Measurements from ENCODE around the gene ADGRA3.
"Not testable (repeated sequence)": the region's sequence is repeated elsewhere in the genome, so short reads cannot be mapped to it uniquely, and the experiment has no call there.

ADGRA3 gene

GRCh38 chr4:22477813-22478182 is 38.1 kb downstream of the ADGRA3 start:
- in situ Hi-C loops (cut with MboI; ENCODE audit: low sequenced_read_pairs, unreplicated experiment) = no loop called here
- no peak for DNase-seq (ENCODE audit: low spot score)
- TF ChIP-seq CTCF (IDR thresholded peaks at IDR 0.05; ENCODE audit: borderline replicate concordance, control extremely low read depth, extremely low read depth, insufficient read depth, missing control alignments) = no peak

- TF ChIP-seq CTCF (IDR thresholded peaks at IDR 0.05; ENCODE audit: borderline replicate concordance, control extremely low read depth, extremely low read depth, insufficient read depth, missing control alignments) = no peak
- in situ Hi-C loops (cut with MboI; ENCODE audit: low sequenced_read_pairs, unreplicated experiment) = no loop called here
- no peak for DNase-seq (ENCODE audit: low spot score)
Measured at GRCh38 chr4:22477136-22477812, 38.6 kb downstream of the ADGRA3 start.

- no peak for TF ChIP-seq CTCF (IDR thresholded peaks at IDR 0.05; ENCODE audit: borderline replicate concordance, control extremely low read depth, extremely low read depth, insufficient read depth, missing control alignments)
- no peak for DNase-seq (ENCODE audit: low spot score)
- in situ Hi-C loops (cut with MboI; ENCODE audit: low sequenced_read_pairs, unreplicated experiment) = no loop called here
Measured at GRCh38 chr4:22476011-22476410, 39.9 kb downstream of the ADGRA3 start.

GRCh38 chr4:22475311-22475646 is 40.6 kb downstream of the ADGRA3 start:
- DNase-seq (ENCODE audit: low spot score); in situ Hi-C loops (cut with MboI; ENCODE audit: low sequenced_read_pairs, unreplicated experiment): not testable (repeated sequence)

- no peak for TF ChIP-seq CTCF (IDR thresholded peaks at IDR 0.05; ENCODE audit: borderline replicate concordance, control extremely low read depth, extremely low read depth, insufficient read depth, missing control alignments)
- DNase-seq (ENCODE audit: low spot score) = no peak
Measured at GRCh38 chr4:22474636-22475310, 41.1 kb downstream of the ADGRA3 start.

GRCh38 chr4:22473268-22473667 is 42.6 kb downstream of the ADGRA3 start:
- TF ChIP-seq CTCF (IDR thresholded peaks at IDR 0.05; ENCODE audit: borderline replicate concordance, control extremely low read depth, extremely low read depth, insufficient read depth, missing control alignments) = no peak
- DNase-seq (ENCODE audit: low spot score) = no peak
- in situ Hi-C loops (cut with MboI; ENCODE audit: low sequenced_read_pairs, unreplicated experiment) = no loop called here

More at GRCh38 chr4:22474636-22475310, 41.1 kb downstream of the ADGRA3 start:
- in situ Hi-C loops (cut with MboI; ENCODE audit: low sequenced_read_pairs, unreplicated experiment) = no loop called here

GRCh38 chr4:22471999-22472461 is 43.8 kb downstream of the ADGRA3 start:
- DNase-seq (ENCODE audit: low spot score) = no peak
- in situ Hi-C loops (cut with MboI; ENCODE audit: low sequenced_read_pairs, unreplicated experiment) = no loop called here
- no peak for TF ChIP-seq CTCF (IDR thresholded peaks at IDR 0.05; ENCODE audit: borderline replicate concordance, control extremely low read depth, extremely low read depth, insufficient read depth, missing control alignments)
